Thoracic aorta (tissue), 2 donors: ENCODE measurements around the gene MVD. TPM values are rescaled to one million over a fixed set of nuclear protein-coding genes. Genes with fewer than 3 reads are reported as not detected.

ENCODE experiments used
- ATAC-seq: fragments of 150-250 bp; one replicate; pipeline ENCODE4 v1.8.0; 2017; ENCODE audit warnings: low read depth; ENCODE audit not compliant: insufficient number of reproducible peaks, low FRiP score
- DNase-seq: peaks from one replicate; pipeline ENCODE4 v3.0.0-alpha.2; 2020; ENCODE audit warnings: low spot score
- H3K27ac ChIP-seq, 2 donors: fragments of 200-600 bp; sonication (generic); 1 replicate in 1 of 2; 2 replicates in 1 of 2; pipeline ENCODE4 v1.5.1; 2016; ENCODE audit warnings: mild to moderate bottlenecking in 2 of 2, moderate library complexity in 2 of 2
- H3K27me3 ChIP-seq: fragments of 200-600 bp; sonication (generic); replicated peaks from 2 replicates; pipeline ENCODE4 v1.6.0; 2016; ENCODE audit warnings: mild to moderate bottlenecking; ENCODE audit not compliant: insufficient read depth
- H3K36me3 ChIP-seq: fragments of 200-600 bp; sonication (generic); one replicate; pipeline ENCODE4 v1.5.1; 2016
- H3K4me1 ChIP-seq, 2 donors: fragments of 200-600 bp; sonication (generic); 1 replicate in 1 of 2; 2 replicates in 1 of 2; pipeline versions ENCODE4 v1.5.1 to v1.6.0; 2016; ENCODE audit warnings: low read depth in 2 of 2, mild to moderate bottlenecking in 1 of 2; ENCODE audit not compliant: control insufficient read depth in 1 of 2
- H3K4me3 ChIP-seq: fragments of 200-600 bp; sonication (generic); 2 replicates; pipeline ENCODE4 v1.5.1; 2016; ENCODE audit warnings: mild to moderate bottlenecking
- H3K9me3 ChIP-seq: fragments of 200-600 bp; sonication (generic); 2 replicates; pipeline ENCODE4 v1.5.1; 2016
- total RNA-seq, 2 donors: library from RNA; depleted of rRNA; stranded (reverse); fragments of >200 nt; gene quantifications; one replicate each; pipeline versions ENCODE4 v1.1.0 to v1.2.3, GENCODE V29; 2016
- TF ChIP-seq, protein P1 (sequence below): fragments of 200-600 bp; sonication (generic); IDR thresholded peaks from one replicate; pipeline ENCODE4 v1.5.1; 2019; ENCODE audit warnings: antibody characterized with exemption

The MVD gene
- total RNA-seq, 2 donors from 2014 or later, result 22.4 to 38.9 TPM

DNA sequence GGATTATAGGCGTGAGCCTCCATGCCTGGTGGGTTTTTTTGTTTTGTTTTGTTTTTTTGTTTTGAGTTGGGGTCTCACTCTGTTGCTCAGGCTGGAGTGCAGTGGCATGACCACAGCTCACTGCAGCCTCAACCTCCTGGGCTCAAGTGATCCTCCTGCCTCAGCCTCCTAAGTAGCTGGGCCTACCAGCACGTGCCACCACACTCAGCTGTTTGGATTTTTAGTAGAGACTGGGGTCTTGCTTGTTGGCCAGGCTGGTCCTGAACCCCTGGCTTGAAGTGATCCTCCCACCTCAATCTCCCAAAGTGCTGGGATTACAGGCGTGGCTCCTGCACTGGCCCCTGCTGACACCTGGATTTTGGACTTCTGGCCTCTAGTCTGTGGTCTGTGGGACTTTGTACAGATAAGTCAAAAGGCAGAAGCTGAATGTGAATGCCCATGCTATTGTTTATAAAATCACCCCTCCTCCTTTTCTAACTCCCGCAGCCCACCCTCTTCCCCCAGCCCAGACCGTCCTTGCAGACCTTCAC, 17.7 kb upstream of the MVD start:
- no peak overlapping the region for H3K4me3 ChIP-seq
- no peaks in the 10 kb centered on the region for H3K9me3 ChIP-seq
- ATAC-seq, result no peak
- no peaks in the 10 kb centered on the region for H3K36me3 ChIP-seq
- H3K27ac ChIP-seq, result no peak overlapping the region
- H3K4me1 ChIP-seq, result no peaks in the 10 kb centered on the region
- no peaks in the 10 kb centered on the region for H3K27me3 ChIP-seq
- TF ChIP-seq, protein P1, sequence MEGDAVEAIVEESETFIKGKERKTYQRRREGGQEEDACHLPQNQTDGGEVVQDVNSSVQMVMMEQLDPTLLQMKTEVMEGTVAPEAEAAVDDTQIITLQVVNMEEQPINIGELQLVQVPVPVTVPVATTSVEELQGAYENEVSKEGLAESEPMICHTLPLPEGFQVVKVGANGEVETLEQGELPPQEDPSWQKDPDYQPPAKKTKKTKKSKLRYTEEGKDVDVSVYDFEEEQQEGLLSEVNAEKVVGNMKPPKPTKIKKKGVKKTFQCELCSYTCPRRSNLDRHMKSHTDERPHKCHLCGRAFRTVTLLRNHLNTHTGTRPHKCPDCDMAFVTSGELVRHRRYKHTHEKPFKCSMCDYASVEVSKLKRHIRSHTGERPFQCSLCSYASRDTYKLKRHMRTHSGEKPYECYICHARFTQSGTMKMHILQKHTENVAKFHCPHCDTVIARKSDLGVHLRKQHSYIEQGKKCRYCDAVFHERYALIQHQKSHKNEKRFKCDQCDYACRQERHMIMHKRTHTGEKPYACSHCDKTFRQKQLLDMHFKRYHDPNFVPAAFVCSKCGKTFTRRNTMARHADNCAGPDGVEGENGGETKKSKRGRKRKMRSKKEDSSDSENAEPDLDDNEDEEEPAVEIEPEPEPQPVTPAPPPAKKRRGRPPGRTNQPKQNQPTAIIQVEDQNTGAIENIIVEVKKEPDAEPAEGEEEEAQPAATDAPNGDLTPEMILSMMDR, result no peak
- DNase-seq, result no peak

DNA sequence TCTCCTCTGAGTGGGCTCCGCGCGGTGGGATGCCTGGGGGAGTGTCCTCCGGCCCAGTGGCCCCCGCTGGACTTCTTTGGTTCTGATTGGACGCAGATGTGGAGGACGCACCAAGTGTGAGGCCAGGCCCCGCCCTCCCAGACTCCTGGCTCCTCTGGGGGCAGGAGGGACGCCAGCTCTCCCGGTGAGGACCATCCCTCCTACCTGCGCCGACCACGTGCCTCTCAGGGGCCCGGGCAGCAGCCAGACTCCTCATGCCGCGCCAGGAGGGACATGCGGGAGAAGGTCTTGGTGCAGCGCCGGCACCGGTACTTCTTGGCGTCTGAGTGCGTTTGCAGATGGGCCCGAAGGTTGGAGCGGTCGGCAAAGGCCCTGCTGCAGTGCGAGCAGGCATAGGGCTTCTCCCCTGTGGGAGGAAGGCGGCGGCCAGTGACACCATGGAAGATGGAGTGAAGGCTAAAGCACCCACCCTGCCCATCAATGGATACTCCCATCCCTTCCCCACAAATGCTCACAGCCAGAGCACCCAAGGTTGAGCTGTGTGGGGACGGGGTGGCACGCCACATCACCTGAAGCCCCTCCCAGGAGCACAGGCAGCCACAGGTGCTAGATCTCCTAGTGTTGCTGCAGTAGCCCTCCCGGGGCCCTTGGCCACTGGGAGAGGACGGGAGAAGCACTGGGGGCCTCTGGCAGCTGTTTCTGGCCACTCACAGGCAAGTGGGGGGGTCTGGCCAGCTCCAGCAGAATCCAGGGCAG, 15.5 kb upstream of the MVD start:
- Histone ChIP-seq H3K4me3 (no peak overlapping the region), H3K9me3 (no peaks in the 10 kb centered on the region), H3K4me1 (no peaks in the 10 kb centered on the region), H3K36me3 (no peaks in the 10 kb centered on the region), H3K27me3 (no peaks in the 10 kb centered on the region), H3K27ac (no peak overlapping the region)
- ATAC-seq (no peak), DNase-seq (no peak)
- TF ChIP-seq, protein P1, result no peak

GRCh38 chr16:88677721-88678120, 14.8 kb upstream of the MVD start:
- Histone ChIP-seq H3K27me3 (no peaks in the 10 kb centered on the region), H3K27ac (no peak overlapping the region), H3K9me3 (no peaks in the 10 kb centered on the region), H3K4me1 (no peaks in the 10 kb centered on the region), H3K4me3 (no peak overlapping the region), H3K36me3 (no peaks in the 10 kb centered on the region)
- ATAC-seq (no peak), DNase-seq (no peak)
- TF ChIP-seq, protein P1, result no peak

DNA sequence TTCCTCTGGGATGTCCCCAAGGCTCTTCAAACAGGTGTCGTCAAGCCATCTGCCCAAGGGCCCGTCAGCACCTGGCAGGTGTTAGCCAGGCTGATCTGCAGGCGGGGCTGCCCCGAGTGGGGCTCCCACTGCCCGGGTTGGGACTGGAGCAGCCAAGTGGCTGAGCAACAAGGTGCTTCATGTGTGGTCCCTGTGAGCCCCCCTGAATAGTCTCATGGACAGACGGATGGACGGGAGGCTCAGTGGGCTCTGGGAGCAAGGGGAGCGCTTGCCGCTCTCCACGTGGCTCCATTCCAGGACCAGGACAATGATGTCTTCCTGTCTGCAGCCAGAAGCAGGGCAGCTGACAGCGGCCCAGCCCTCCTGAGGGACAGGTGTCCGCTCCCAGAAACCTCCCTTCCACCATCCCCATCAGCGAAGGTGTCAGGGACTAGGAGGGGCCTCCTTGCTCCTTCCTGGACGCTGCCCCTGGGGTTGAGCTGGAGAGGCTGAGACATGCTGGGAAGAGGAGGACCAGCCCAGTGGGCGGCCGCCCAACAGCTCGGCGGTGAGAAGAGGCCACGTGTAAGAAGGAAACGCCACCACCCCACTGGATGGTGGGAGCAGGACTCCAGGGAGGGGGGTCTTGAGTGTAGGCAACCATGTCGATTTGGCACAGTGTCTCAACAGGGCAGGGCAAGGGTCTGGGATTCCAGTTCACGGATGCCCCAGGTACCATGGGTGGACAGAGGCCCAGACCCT, 13.8 kb upstream of the MVD start:
- H3K36me3 ChIP-seq, result no peaks in the 10 kb centered on the region
- no peak for ATAC-seq

More for the DNA sequence above, 13.8 kb upstream of the MVD start:
- H3K27ac ChIP-seq, result no peak overlapping the region
- no peaks in the 10 kb centered on the region for H3K4me1 ChIP-seq
- no peaks in the 10 kb centered on the region for H3K9me3 ChIP-seq
- no peaks in the 10 kb centered on the region for H3K27me3 ChIP-seq
- TF ChIP-seq, protein P1, result no peak
- DNase-seq, result no peak
- no peak overlapping the region for H3K4me3 ChIP-seq
